MM.1S (cell line): Measurements from ENCODE around the gene MCEE.
"Not testable (repeated sequence)": the region's sequence is repeated elsewhere in the genome, so short reads cannot be mapped to it uniquely, and the experiment has no call there.

Source experiments
- CTCF ChIP-seq: fragments of 300-600 bp; sonication (generic); IDR thresholded peaks from 2 replicates; pipeline ENCODE4 v1.5.1; 2016; ENCODE audit warnings: antibody characterized with exemption, low read length, mixed read lengths
- EZH2 ChIP-seq: fragments of 300-600 bp; sonication (generic); optimal IDR thresholded peaks from 2 replicates; pipeline ENCODE3; 2017; ENCODE audit warnings: low read depth, mild to moderate bottlenecking, antibody characterized with exemption, low read length, mixed read lengths

GRCh38 chr2:71178836-71179235, 48.8 kb upstream of the MCEE start:
- TF ChIP-seq EZH2, CTCF: not testable (repeated sequence)
